Left kidney (tissue), 8 donors: ENCODE measurements around the gene HBG1. TPM values are rescaled to one million over a fixed set of nuclear protein-coding genes. Genes with fewer than 3 reads are reported as not detected.
"Not testable (repeated sequence)": the region's sequence is repeated elsewhere in the genome, so short reads cannot be mapped to it uniquely, and the experiment has no call there.

Source experiments
- DNase-seq: peaks from one replicate; pipeline ENCODE4 v3.0.0-alpha.2; 2013
- long read RNA-seq, 8 donors: transcript quantifications; one replicate each; lab custom pipeline, GENCODE V29; 2026
- polyA plus RNA-seq: library from polyadenylated mRNA; unstranded; fragments of 120-200 nt; gene quantifications from one replicate; pipeline ENCODE4 v1.2.1, GENCODE V29; 2013; ENCODE audit not compliant: insufficient read length

The HBG1 gene
- polyA plus RNA-seq, result 313 TPM
- long read RNA-seq, donor 1, transcript HBG1-201 (3 exons, 779 nt), result major isoform, 409 of 804 reads
- long read RNA-seq, donor 1, transcript HBG1-203 (2 exons, 1,464 nt), result minor isoform, 16 of 804 reads
- long read RNA-seq, donor 1, partial matches to known transcripts, result 358 of 804 reads
- long read RNA-seq, donor 1, other reads (novel, unspliced or antisense), result 19 of 804 reads
- long read RNA-seq, donor 2, transcript HBG1-201 (3 exons, 779 nt), result major isoform, 358 of 600 reads
- long read RNA-seq, donor 2, transcript HBG1-203 (2 exons, 1,464 nt), result minor isoform, 10 of 600 reads
- long read RNA-seq, donor 2, partial matches to known transcripts, result 225 of 600 reads
- long read RNA-seq, donor 2, other reads (novel, unspliced or antisense), result 7 of 600 reads
- long read RNA-seq, donor 3, transcript HBG1-203 (2 exons, 1,464 nt), result minor isoform, 10 of 635 reads
- long read RNA-seq, donor 3, transcript HBG1-201 (3 exons, 779 nt), result major isoform, 372 of 635 reads
- long read RNA-seq, donor 3, partial matches to known transcripts, result 253 of 635 reads
- long read RNA-seq, donor 3, other reads (novel, unspliced or antisense), result 0 of 635 reads
- long read RNA-seq, donor 4, transcript HBG1-201 (3 exons, 779 nt), result major isoform, 106 of 197 reads
- long read RNA-seq, donor 4, partial matches to known transcripts, result 89 of 197 reads
- long read RNA-seq, donor 4, other reads (novel, unspliced or antisense), result 0 of 197 reads
- long read RNA-seq, donor 5, transcript HBG1-203 (2 exons, 1,464 nt), result minor isoform, 15 of 1,491 reads
- long read RNA-seq, donor 5, transcript HBG1-201 (3 exons, 779 nt), result major isoform, 785 of 1,491 reads
- long read RNA-seq, donor 5, partial matches to known transcripts, result 685 of 1,491 reads
- long read RNA-seq, donor 5, other reads (novel, unspliced or antisense), result 5 of 1,491 reads
- long read RNA-seq, donor 6, transcript HBG1-203 (2 exons, 1,464 nt), result minor isoform, 48 of 2,107 reads
- long read RNA-seq, donor 6, transcript HBG1-201 (3 exons, 779 nt), result major isoform, 1,011 of 2,107 reads
- long read RNA-seq, donor 6, partial matches to known transcripts, result 930 of 2,107 reads
- long read RNA-seq, donor 6, other reads (novel, unspliced or antisense), result 117 of 2,107 reads
- long read RNA-seq, donor 7, transcript HBG1-203 (2 exons, 1,464 nt), result minor isoform, 25 of 1,834 reads
- long read RNA-seq, donor 7, transcript HBG1-201 (3 exons, 779 nt), result major isoform, 979 of 1,834 reads
- long read RNA-seq, donor 7, partial matches to known transcripts, result 744 of 1,834 reads
- long read RNA-seq, donor 7, other reads (novel, unspliced or antisense), result 86 of 1,834 reads
- long read RNA-seq, donor 8, transcript HBG1-203 (2 exons, 1,464 nt), result minor isoform, 6 of 265 reads
- long read RNA-seq, donor 8, transcript HBG1-201 (3 exons, 779 nt), result major isoform, 165 of 265 reads
- long read RNA-seq, donor 8, partial matches to known transcripts, result 94 of 265 reads
- long read RNA-seq, donor 8, other reads (novel, unspliced or antisense), result 0 of 265 reads

DNA sequence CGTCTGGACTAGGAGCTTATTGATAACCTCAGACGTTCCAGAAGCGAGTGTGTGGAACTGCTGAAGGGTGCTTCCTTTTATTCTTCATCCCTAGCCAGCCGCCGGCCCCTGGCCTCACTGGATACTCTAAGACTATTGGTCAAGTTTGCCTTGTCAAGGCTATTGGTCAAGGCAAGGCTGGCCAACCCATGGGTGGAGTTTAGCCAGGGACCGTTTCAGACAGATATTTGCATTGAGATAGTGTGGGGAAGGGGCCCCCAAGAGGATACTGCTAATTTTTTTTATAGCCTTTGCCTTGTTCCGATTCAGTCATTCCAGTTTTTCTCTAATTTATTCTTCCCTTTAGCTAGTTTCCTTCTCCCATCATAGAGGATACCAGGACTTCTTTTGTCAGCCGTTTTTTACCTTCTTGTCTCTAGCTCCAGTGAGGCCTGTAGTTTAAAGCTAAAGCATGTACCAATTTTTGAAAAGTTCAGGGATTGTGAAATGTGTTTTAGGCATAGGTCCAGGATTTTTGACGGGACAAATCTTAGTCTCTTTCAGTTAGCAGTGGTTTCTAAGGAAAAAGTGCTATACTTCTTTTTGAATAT is at the start of gene HBG1:
TSS of gene HBG1 (minus strand) at position 51 of the 590 bp plus-strand sequence. CDS start 53 bp downstream, outside the sequence.
- DNase-seq, result not testable (repeated sequence)

DNA sequence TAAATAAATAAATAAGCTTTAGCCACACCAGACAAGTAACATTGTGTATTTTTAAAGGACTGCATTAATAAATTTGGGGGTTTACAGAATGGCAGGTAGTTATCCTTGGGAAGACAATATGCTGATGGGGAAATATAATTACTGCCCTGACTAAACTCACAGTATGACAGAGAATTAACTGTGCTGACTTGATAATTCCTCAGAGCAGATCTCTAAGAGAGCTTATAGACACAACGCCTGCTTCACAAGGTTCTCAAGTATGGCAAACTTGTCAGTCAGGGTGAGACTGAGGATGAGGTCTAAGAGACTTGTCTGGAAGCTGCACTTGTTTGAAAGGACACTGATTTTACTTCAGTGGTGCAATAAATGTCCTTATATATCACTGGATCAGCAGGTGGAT is 48.8 kb upstream of the HBG1 start:
- DNase-seq, result no peak

DNA sequence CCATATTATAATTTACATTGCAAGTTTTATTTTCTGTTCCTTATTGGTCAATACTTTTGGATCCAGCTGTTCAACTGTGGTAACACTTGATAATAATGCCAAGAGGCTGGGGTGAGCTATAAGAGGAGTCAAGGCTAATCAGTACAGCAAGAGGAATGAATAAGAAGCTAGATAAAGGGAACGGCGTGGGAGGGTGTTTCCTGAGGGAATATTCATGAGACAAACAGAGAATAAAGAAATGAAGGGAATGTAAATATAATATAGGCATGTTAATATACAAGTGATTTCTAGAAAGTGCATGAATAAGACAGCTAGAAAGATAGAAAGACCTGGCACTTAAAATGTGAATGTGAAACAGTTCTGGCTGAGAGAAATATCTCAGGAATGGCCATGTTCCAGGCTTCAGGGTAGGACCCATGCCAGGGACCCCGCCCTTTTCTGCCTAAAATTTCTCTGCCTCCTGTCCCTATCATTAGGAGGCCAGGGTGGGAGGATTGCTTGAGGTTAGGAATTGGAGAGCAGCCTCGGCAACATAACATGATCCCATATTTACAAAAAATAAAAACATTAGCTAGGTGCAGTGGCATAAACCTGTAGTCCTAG is 48.2 kb upstream of the HBG1 start:
- no peak for DNase-seq

DNA sequence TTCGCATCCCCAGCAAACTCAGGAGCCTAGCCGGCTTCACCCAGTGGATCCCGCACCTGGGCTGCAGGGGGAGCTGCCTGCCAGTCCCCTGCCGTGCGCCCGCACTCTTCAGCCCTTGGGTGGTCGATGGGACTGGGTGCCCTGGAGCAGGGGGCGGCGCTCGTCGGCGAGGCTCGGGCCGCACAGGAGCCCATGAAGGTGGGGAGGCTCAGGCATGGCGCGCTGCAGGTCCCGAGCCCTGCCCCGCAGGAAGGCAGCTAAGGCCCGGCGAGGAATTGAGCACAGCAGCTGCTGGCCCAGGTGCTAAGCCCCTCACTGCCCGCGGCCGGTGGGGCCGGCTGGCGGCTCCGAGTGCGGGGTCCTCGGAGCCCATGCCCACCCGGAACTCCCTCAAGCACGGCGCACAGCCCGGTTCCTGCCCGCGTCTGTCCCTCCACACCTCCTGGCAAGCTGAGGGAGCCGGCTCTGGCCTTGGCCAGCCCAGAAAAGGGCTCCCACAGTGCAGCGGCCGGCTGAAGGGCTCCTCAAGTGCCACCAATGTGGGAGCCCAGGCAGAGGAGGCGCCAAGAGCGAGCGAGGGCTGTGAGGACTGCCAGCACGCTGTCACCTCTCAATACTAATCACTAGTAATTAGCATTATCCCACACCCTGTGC is 44.8 kb upstream of the HBG1 start:
- not testable (repeated sequence) for DNase-seq

DNA sequence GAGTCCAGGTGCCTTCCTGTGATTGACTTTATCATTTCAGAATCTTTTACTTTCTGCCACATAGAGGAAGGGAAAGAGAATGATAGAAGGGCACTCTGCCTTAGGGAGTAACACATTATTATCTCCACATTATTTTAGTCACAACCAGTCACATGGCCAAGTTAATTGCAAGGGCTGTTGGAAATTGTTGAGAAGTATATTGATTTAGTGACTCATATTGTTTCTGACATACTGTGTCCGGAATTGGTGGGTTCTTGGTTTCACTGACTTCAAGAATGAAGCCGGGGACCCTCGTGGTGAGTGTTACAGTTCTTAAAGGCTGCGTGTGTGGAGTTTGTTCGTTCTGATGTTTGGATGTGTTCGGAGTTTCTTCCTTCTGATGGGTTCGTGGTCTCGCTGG is 43.4 kb upstream of the HBG1 start:
- no peak for DNase-seq

- no peak for DNase-seq
Measured at GRCh38 chr11:5291207-5291838, 41.7 kb upstream of the HBG1 start.

DNA sequence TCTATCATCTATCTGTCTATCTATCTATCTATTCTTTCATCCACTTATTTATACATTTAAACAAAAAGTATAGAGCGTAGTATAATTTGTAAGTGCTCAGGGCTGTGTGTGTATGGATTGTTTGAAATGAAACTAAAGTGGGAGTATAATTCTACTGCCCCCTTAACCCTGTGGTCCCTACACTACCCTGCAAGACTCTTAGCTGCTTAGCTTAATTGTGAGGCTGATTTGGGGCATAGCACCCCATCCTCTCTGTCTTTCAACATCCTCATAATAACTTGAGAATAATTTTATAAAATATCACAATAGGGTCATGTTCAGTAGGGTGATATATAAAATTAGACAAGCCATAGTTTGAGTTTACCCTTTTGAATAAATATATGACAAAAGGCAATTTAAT is 40.4 kb upstream of the HBG1 start:
- DNase-seq, result no peak

GRCh38 chr11:5289696-5290095 is 40.0 kb upstream of the HBG1 start:
- no peak for DNase-seq

DNA sequence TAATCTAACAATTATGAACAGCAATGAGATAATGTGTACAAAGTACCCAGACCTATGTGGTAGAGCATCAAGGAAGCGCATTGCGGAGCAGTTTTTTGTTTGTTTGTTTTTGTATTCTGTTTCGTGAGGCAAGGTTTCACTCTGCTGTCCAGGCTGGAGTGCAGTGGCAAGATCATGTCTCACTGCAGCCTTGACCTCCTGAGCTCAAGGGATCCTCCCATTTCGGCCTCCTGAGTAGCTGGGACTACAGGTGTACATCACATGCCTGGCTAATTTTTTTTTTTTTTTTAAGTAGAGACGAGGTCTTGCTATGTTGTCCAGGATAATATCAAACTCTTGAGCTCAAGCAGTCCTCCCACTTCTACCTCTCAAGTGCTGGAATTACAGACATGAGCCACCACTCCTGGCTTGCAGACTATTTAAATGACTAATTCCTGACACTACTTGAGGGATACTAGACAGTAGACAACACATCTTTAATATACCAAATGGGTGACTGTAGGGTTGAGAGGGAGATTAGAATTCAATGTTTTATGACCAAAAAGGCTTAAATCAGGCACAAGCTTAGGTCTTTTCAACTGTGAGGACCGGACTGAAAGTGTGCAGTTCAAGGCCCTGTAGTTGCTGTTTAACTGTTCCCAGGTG is 39.4 kb upstream of the HBG1 start:
- no peak for DNase-seq

DNA sequence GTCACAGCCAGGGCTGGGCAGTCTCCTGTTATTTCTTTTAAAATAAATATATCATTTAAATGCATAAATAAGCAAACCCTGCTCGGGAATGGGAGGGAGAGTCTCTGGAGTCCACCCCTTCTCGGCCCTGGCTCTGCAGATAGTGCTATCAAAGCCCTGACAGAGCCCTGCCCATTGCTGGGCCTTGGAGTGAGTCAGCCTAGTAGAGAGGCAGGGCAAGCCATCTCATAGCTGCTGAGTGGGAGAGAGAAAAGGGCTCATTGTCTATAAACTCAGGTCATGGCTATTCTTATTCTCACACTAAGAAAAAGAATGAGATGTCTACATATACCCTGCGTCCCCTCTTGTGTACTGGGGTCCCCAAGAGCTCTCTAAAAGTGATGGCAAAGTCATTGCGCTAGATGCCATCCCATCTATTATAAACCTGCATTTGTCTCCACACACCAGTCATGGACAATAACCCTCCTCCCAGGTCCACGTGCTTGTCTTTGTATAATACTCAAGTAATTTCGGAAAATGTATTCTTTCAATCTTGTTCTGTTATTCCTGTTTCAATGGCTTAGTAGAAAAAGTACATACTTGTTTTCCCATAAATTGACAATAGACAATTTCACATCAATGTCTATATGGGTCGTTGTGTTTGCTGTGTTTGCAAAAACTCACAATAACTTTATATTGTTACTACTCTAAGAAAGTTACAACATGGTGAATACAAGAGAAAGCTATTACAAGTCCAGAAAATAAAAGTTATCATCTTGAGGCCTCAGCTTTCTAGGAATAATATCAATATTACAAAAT is 38.6 kb upstream of the HBG1 start:
- DNase-seq, result no peak

- no peak for DNase-seq
Measured at GRCh38 chr11:5286901-5287300, 37.2 kb upstream of the HBG1 start.

DNA sequence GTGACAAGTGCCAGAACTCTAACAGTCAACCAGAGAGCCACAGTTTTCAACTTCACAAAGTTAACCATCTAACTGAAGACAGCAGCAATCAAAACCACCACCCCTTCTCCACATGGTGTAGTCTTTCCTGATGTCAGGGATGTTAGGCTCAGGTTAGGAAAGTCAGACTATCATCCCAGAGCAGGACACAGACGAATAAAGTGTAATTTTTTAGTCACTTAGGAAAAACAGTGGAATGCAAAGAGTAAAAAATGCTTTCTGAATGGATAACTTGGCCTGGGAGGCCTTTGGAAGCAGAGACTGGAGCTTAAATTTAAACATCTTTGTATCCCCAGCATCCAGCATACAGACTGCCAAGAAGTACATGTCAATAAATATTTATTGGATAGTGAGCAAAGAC is 36.7 kb upstream of the HBG1 start:
- DNase-seq, result no peak

- no peak for DNase-seq
Measured at GRCh38 chr11:5285703-5286340, 36.2 kb upstream of the HBG1 start.

- no peak for DNase-seq
Measured at GRCh38 chr11:5284637-5285036, 35.0 kb upstream of the HBG1 start.

DNA sequence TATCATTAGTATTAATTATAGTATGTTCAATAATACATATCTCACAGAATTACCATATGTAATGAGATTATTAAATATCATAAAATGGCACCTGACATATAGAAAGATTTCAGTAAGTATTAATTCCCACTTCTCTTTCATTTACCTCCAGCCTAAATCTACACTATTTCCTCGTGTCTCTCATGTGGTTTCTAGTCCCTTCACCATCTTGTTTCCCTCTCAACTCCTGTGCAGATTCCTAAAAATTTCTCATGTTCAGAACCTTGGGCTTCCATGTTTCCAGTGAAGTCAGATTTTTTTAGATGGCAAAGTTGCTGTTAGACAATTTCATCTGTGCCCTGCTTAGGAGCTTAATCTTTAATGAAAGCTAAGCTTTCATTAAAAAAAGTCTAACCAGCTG is 34.2 kb upstream of the HBG1 start:
- DNase-seq, result no peak

- no peak for DNase-seq
Measured at GRCh38 chr11:5283086-5283485, 33.4 kb upstream of the HBG1 start.

GRCh38 chr11:5282628-5283027 is 33.0 kb upstream of the HBG1 start:
- no peak for DNase-seq

- no peak for DNase-seq
Measured at GRCh38 chr11:5281596-5281995, 31.9 kb upstream of the HBG1 start.
